ENCODE measurements around the gene LRRC7. TPM values are rescaled to one million over a fixed set of nuclear protein-coding genes. Genes with fewer than 3 reads are reported as not detected.

Gene LRRC7
- total RNA-seq, 1 donor: 1.7 TPM

DNA sequence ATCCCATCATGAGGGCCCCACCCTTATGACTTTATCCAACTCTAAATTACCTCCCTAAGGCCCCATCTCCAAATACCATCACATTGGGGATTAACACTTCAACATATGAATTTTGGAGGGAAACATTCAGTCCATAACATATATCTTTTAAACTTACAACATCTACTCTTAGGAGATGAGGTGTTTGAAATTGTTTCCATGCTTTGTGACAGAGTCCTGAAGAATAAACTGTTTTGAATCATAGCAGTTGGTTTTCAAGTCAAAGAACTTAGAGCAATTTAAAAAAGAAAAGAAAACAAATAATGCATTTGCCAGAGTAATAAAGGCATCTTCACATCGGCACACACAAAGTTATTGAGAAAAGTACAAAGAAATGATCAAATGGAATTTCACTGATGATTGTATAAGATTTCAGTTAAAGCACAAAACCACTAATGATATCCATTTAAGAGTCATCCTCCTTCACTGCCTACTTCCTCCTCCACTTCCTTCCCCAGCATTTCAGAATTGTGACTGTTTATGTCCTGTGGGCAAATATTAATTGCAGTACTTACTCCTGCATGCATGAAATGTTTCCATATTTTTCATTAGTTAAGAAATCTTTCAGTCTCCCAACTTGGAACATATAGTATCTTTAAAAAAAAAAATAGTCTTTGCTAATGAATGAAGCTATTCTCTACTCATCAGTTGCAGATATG lies 435.6 kb downstream of the LRRC7 start:
- H3K4me3 ChIP-seq (ENCODE audit: low read length): no peak overlapping the region
- H3K4me1 ChIP-seq (ENCODE audit: insufficient read depth, low read length): no peaks in the 10 kb centered on the region
- no peaks in the 10 kb centered on the region for H3K27me3 ChIP-seq (ENCODE audit: insufficient read depth, low read length)
- no peaks in the 10 kb centered on the region for H3K9me3 ChIP-seq (ENCODE audit: low read depth, low read length)

DNA sequence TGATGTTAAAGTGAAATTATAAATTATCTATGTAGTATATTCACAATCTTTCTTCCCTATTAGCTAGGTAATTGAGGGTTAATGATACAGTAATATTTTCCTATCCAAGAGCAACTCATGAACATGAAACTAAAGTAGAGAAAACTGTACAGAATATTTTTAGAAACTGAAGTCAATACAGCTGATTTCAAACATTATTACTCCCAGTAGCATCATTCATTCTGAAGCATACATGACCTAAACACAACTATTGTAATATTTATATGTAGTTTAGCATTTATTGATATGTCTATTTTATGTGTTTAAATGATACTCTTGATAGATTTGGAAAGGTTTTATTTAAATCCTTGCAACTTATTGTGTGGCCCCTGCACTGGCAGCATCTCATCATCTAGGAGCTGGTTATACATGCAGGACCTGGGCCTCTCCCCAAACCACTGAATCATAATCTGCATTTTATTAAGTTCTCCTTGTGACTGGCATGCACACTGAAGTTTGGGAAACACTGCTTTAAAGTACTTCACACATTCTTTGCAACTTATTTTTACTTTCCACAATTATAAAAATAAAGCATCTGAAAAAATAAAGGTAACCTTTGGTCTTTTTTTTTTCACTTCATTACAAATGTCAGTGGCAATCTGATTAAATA lies 437.8 kb downstream of the LRRC7 start:
- H3K27me3 ChIP-seq (ENCODE audit: insufficient read depth, low read length): no peaks in the 10 kb centered on the region
- H3K9me3 ChIP-seq (ENCODE audit: low read depth, low read length): no peaks in the 10 kb centered on the region
- no peaks in the 10 kb centered on the region for H3K4me1 ChIP-seq (ENCODE audit: insufficient read depth, low read length)
- no peak overlapping the region for H3K4me3 ChIP-seq (ENCODE audit: low read length)

DNA sequence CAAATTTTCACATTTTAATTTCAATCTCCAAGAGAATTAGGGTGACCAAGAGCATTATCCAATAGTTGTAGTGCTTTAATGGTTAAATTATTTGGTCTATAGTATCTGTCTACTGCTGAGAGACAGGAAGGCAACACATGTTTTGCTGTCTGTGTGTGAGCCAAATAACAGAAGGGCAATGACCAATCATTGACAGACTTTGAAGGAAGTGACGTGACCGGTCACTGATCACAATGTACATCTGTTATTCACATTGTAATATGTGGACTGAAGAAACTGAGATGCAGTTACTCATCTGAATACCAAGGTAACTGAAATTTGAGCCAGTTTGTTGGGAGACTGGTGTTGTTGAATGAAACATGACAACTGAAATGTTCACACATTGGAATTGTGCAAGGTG lies 440.9 kb downstream of the LRRC7 start:
- no peak overlapping the region for H3K4me3 ChIP-seq (ENCODE audit: low read length)
- no peaks in the 10 kb centered on the region for H3K27me3 ChIP-seq (ENCODE audit: insufficient read depth, low read length)
- no peaks in the 10 kb centered on the region for H3K4me1 ChIP-seq (ENCODE audit: insufficient read depth, low read length)
- H3K9me3 ChIP-seq (ENCODE audit: low read depth, low read length): no peaks in the 10 kb centered on the region

DNA sequence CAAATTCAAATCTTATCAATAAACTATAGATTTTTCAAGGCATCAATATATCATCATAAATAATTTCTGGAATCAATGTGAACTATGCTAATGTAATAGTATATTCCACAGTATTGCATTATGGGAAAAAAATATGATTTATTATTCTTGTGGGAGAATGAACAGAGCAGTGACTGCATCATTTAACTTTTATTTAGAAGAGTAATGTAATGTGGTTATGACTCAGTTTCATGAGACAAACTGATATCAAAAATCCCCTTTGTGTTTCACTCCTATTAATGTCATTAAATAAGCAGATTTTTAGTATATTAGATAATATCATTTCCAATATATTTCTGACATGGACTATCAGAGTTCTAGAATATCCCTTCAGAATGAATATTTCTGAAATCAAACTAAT lies 450.0 kb downstream of the LRRC7 start:
- no peaks in the 10 kb centered on the region for H3K27me3 ChIP-seq (ENCODE audit: insufficient read depth, low read length)
- H3K9me3 ChIP-seq (ENCODE audit: low read depth, low read length): no peaks in the 10 kb centered on the region
- H3K4me1 ChIP-seq (ENCODE audit: insufficient read depth, low read length): no peaks in the 10 kb centered on the region
- no peak overlapping the region for H3K4me3 ChIP-seq (ENCODE audit: low read length)

DNA sequence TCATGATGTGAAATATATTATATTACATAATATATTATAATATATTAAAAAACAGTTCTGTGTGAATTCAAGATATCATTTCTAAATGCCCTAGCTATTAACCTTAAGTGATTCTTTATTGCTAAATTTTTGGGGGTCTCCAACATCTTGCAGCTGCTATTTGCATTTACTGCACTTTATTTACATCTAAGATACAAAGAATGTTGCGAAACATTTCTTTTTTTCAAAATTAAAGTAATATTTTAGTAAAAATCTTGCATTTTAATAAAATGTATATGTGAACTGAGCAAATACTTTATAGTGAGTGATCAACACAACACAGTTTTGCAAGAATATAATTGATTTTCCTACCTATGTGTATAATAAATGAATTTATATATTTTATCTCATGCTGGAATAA lies 456.6 kb downstream of the LRRC7 start:
- Histone ChIP-seq H3K27me3 (ENCODE audit: insufficient read depth, low read length) (no peaks in the 10 kb centered on the region), H3K4me3 (ENCODE audit: low read length) (no peak overlapping the region), H3K4me1 (ENCODE audit: insufficient read depth, low read length) (no peaks in the 10 kb centered on the region), H3K9me3 (ENCODE audit: low read depth, low read length) (no peaks in the 10 kb centered on the region)

DNA sequence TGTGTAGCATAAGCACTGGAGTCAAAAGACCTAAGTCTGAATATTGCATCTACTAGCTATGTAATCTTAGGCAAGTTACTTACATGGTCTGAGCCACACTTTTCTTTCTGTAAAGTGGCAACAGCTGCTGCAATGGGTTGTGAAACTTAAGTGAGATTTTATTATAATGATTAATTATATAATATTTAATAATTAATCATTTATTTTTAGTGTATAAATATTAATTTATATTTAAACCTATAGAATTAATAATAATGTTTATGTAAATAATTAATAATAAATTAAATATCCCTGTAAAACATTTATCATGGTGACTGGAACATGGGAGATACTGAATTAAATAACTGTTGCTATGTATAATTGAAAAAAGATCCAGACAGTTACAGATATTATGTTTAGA lies 457.3 kb downstream of the LRRC7 start:
- Histone ChIP-seq H3K9me3 (ENCODE audit: low read depth, low read length) (no peaks in the 10 kb centered on the region), H3K4me1 (ENCODE audit: insufficient read depth, low read length) (no peaks in the 10 kb centered on the region), H3K27me3 (ENCODE audit: insufficient read depth, low read length) (no peaks in the 10 kb centered on the region), H3K4me3 (ENCODE audit: low read length) (no peak overlapping the region)

DNA sequence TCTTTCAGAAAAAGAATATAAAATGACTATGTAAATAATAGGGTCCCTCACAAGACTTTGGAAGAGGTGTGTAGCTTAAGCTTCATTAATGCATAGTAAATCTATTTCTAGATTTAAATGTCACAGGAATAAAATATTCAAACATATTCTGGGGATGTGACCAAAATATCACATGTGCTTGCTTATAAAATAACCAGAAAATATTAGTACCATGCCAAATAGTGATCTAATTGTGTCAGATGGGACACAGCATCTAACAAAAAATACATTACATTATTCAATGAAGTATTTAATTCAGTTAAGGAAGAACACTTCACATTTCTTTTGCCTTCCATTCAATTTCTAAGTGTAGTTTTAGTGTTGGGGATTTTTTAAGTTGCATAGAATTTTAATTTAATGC lies 458.1 kb downstream of the LRRC7 start:
- no peaks in the 10 kb centered on the region for H3K4me1 ChIP-seq (ENCODE audit: insufficient read depth, low read length)
- no peaks in the 10 kb centered on the region for H3K27me3 ChIP-seq (ENCODE audit: insufficient read depth, low read length)
- H3K4me3 ChIP-seq (ENCODE audit: low read length): no peak overlapping the region
- H3K9me3 ChIP-seq (ENCODE audit: low read depth, low read length): no peaks in the 10 kb centered on the region

DNA sequence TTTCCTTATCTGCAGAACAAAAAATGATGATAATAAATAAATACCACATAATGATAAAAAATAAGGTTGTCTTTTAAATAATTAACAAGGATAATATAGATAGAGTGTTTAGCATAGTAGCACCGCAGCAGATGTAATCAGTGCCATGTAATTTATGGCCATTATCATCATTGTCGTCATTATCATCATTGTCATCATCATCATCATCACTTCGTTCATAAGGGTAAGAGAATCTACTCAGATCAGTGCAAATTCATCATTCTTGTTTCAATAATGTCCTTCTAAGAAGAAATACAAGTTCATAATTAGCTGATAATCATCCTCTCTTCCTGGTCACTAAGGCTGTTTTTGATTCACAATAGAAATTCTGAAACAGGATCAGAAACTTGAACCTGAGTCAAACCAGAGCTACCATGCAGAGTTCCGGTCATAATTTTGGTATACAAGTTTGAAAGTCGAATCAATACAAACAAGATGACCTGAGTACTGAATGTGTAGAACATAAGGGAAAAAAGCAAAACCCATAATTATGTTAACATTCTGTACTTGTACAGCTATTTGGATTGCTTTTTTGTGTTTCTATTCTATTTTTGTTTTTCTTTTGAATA lies 465.6 kb downstream of the LRRC7 start:
- Histone ChIP-seq H3K27me3 (ENCODE audit: insufficient read depth, low read length) (no peaks in the 10 kb centered on the region), H3K9me3 (ENCODE audit: low read depth, low read length) (no peaks in the 10 kb centered on the region), H3K4me3 (ENCODE audit: low read length) (no peak overlapping the region), H3K4me1 (ENCODE audit: insufficient read depth, low read length) (no peaks in the 10 kb centered on the region)

DNA sequence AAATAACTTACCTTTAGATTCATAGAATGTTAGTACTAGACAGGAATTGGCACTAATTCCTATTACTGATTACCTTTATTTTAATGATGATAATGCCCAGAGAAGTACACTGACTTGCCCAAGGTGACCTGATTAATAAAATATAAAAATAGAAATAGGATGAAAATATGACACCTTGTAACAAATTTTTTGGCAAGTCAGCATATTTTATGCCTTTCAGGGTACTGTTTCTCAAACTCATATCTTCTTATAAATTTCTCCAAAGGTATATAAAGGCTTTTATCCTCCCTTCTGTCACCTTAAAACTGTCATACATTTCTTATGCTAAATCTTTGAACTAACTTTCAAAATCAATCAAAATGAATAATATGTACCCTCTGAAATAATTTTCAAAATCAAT lies 466.2 kb downstream of the LRRC7 start:
- H3K4me1 ChIP-seq (ENCODE audit: insufficient read depth, low read length): no peaks in the 10 kb centered on the region
- H3K27me3 ChIP-seq (ENCODE audit: insufficient read depth, low read length): no peaks in the 10 kb centered on the region
- no peaks in the 10 kb centered on the region for H3K9me3 ChIP-seq (ENCODE audit: low read depth, low read length)
- no peak overlapping the region for H3K4me3 ChIP-seq (ENCODE audit: low read length)

DNA sequence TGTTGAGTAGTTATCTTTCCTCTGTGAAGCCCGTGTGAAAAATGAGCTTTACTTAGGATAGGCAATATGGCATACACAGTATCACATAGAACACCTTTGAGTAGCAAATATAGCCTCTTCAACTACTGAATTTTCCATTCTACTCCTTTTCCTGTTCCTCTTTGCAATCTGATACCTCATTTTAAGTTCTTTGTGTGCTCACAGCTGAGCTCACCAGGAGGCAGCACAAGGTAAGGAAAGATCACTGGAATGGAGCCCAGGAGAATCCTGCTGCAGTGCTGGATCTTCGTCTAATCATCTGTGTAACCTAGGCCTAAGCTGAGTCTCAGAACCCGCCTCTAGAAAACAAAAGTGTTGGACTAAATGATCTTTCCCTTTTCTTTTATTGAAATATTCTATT lies 466.7 kb downstream of the LRRC7 start:
- Histone ChIP-seq H3K4me3 (ENCODE audit: low read length) (no peak overlapping the region), H3K27me3 (ENCODE audit: insufficient read depth, low read length) (no peaks in the 10 kb centered on the region), H3K4me1 (ENCODE audit: insufficient read depth, low read length) (no peaks in the 10 kb centered on the region), H3K9me3 (ENCODE audit: low read depth, low read length) (no peaks in the 10 kb centered on the region)

DNA sequence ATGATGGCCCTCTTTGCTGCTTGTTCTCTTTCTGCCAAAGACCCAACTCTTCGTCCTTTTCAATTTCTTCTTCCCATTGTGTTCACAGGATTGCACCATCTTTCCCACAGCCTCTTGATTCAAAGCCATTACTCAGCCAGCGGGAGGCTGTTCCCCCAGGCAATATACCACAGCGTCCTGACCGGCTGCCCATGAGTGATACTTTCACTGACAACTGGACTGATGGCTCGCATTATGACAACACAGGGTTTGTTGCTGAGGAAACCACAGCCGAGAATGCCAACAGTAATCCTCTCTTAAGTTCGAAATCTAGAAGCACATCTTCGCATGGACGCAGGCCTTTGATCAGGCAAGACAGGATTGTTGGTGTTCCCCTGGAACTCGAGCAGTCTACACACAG lies 470.3 kb downstream of the LRRC7 start:
- Histone ChIP-seq H3K27me3 (ENCODE audit: insufficient read depth, low read length) (no peaks in the 10 kb centered on the region), H3K9me3 (ENCODE audit: low read depth, low read length) (no peaks in the 10 kb centered on the region), H3K4me1 (ENCODE audit: insufficient read depth, low read length) (no peaks in the 10 kb centered on the region), H3K4me3 (ENCODE audit: low read length) (no peak overlapping the region)

DNA sequence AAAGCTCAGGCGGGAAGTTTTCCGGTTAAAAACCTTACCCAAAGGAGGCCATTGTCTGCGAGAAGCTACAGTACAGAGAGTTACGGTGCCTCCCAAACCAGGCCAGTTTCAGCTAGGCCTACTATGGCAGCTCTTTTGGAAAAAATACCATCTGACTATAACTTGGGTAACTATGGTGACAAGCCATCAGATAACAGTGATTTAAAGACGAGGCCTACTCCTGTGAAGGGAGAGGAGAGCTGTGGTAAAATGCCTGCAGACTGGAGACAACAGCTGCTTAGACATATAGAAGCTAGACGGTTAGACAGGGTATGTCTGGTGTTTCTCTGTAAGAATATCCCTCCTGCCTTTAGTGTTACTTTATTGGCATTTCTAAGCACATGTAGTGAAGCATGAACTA lies 471.8 kb downstream of the LRRC7 start:
- Histone ChIP-seq H3K4me3 (ENCODE audit: low read length) (no peak overlapping the region), H3K27me3 (ENCODE audit: insufficient read depth, low read length) (no peaks in the 10 kb centered on the region), H3K9me3 (ENCODE audit: low read depth, low read length) (no peaks in the 10 kb centered on the region), H3K4me1 (ENCODE audit: insufficient read depth, low read length) (no peaks in the 10 kb centered on the region)

DNA sequence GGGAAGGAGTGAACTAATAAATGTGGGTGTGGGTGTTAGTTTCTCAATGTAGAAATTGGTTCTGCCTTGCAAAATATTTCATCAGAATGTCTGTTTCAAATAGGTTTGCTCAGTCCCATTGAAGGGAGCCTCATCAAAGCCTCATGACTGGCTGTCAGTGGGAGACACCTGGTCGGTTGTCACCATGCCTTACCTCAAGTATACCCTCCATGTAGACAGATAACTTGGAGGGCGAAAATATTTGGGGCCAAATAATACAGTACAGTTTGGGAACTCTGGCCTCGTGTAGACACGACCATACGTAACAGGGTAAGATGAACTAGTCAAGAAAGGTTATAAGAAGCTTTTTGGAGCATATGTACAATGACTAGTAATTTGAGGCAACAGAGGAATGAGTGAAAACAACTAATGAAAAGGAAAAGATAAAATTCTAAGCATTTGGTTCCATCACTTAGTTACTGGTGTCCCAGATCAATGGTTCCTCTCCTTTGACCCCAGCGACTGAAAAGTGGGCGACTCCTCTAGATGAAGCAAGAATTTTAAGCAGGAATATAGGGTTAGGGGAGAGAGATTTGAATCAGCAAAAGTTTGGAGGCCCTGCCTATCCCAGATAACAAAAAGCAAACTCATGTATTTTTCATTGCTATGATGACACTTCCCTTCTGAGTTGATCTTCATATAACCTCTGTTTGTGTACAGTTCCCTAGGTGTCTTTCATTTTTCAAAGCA lies 473.8 kb downstream of the LRRC7 start:
- H3K9me3 ChIP-seq (ENCODE audit: low read depth, low read length): no peaks in the 10 kb centered on the region
- no peaks in the 10 kb centered on the region for H3K4me1 ChIP-seq (ENCODE audit: insufficient read depth, low read length)
- H3K27me3 ChIP-seq (ENCODE audit: insufficient read depth, low read length): no peaks in the 10 kb centered on the region
- H3K4me3 ChIP-seq (ENCODE audit: low read length): no peak overlapping the region

DNA sequence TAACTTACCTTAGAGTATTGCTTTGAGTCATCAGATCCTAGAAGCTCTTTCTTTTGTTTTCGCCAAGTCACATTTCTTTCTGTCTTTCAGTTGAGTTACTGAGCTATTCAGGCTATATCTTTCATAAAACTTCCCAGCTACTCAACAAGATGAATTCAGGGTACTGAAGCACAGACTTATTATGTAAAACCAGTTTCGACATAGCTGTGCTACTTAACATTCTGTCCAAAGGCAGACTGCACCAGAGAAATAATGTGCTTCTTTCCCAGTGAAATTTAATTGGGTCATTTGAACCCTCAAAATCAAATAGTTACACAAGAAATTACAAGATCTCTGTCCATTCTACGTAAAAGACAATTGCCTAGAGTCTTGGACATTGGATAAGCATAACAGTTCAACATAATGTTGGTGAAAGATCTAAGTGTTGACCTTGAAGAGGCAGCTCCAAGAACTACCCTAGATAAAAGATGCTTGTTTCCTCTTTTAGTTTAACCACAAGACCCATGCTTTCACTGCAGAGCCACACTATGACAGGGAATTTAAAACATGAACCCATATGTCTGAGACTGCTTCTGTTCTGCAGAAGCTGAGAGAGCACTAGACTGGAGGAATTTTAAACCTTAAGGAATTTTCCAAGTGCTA lies 474.5 kb downstream of the LRRC7 start:
- Histone ChIP-seq H3K4me3 (ENCODE audit: low read length) (no peak overlapping the region), H3K4me1 (ENCODE audit: insufficient read depth, low read length) (no peaks in the 10 kb centered on the region), H3K27me3 (ENCODE audit: insufficient read depth, low read length) (no peaks in the 10 kb centered on the region), H3K9me3 (ENCODE audit: low read depth, low read length) (no peaks in the 10 kb centered on the region)

DNA sequence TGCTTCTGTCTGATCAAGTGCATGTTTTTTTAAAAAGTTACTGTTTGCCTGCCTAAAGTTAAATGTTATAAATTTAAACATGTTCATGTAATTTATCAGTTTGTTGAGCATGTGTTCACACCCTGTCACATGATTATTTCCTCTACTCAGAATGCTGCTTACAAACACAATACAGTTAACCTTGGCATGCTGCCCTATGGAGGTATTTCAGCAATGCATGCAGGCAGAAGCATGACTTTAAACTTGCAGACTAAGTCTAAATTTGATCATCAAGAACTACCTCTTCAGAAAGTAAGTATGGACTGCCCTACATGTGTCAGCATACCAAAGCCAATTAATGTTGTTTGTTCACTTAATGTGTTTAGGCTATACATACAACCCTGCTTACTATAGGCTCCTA lies 476.1 kb downstream of the LRRC7 start:
- H3K4me1 ChIP-seq (ENCODE audit: insufficient read depth, low read length): no peaks in the 10 kb centered on the region
- no peak overlapping the region for H3K4me3 ChIP-seq (ENCODE audit: low read length)
- H3K27me3 ChIP-seq (ENCODE audit: insufficient read depth, low read length): no peaks in the 10 kb centered on the region
- H3K9me3 ChIP-seq (ENCODE audit: low read depth, low read length): no peaks in the 10 kb centered on the region

Data from mononuclear cell (primary cell).